GM06990 (cell line): Measurements from ENCODE around the gene CORIN.

Experiments used
- DNase-seq: peaks from one replicate; pipeline ENCODE4 v3.0.0-alpha.2; 2011; ENCODE audit not compliant: insufficient read length; ENCODE audit errors: extremely low read depth
- H3K27me3 ChIP-seq: replicated peaks from 2 replicates; pipeline ENCODE4 v1.6.0; 2011; ENCODE audit warnings: low read length; ENCODE audit not compliant: control insufficient read depth, insufficient read depth
- H3K36me3 ChIP-seq: 2 replicates; pipeline ENCODE4 v1.5.1; 2011; ENCODE audit warnings: low read length; ENCODE audit not compliant: control insufficient read depth, insufficient read depth
- H3K4me3 ChIP-seq: replicated peaks from 2 replicates; pipeline ENCODE4 v1.5.1; 2011; ENCODE audit warnings: low read depth, mild to moderate bottlenecking, control low read depth, low read length
- TF ChIP-seq, protein P1 (sequence below): IDR thresholded peaks from 2 replicates; pipeline ENCODE4 v1.5.1; 2011; ENCODE audit warnings: low read length, control low read depth, mild to moderate bottlenecking, inconsistent platforms; ENCODE audit not compliant: insufficient read depth, poor library complexity, severe bottlenecking

Gene CORIN

GRCh38 chr4:47612116-47613023 lies 225.5 kb downstream of the CORIN start:
- DNase-seq = no peak
- Histone ChIP-seq H3K36me3 (no peaks in the 10 kb centered on the region), H3K27me3 (no peaks in the 10 kb centered on the region), H3K4me3 (no peak overlapping the region)
- TF ChIP-seq, protein P1, sequence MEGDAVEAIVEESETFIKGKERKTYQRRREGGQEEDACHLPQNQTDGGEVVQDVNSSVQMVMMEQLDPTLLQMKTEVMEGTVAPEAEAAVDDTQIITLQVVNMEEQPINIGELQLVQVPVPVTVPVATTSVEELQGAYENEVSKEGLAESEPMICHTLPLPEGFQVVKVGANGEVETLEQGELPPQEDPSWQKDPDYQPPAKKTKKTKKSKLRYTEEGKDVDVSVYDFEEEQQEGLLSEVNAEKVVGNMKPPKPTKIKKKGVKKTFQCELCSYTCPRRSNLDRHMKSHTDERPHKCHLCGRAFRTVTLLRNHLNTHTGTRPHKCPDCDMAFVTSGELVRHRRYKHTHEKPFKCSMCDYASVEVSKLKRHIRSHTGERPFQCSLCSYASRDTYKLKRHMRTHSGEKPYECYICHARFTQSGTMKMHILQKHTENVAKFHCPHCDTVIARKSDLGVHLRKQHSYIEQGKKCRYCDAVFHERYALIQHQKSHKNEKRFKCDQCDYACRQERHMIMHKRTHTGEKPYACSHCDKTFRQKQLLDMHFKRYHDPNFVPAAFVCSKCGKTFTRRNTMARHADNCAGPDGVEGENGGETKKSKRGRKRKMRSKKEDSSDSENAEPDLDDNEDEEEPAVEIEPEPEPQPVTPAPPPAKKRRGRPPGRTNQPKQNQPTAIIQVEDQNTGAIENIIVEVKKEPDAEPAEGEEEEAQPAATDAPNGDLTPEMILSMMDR = no peak

DNA sequence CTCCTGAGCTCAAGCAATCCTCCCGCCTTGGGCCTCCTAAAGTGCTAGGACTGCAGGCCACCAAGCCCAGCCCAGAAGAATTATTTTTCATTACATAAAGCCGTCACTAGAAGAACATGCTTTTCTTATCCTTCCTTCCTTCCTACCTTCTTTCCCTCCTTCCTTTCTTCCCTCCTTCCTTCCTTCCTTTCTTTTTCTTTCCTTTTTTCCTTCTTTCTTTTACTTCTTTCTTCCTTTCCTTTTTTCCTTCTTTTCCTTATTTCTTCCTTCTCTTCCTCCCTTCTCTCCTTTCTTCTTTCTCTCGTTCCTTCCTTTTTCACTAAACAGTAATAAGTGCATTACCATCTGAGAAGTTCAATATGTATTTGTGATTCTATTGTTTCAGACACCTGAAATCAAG lies 231.4 kb downstream of the CORIN start:
- TF ChIP-seq, protein P1 = no peak
- Histone ChIP-seq H3K27me3 (no peaks in the 10 kb centered on the region), H3K36me3 (no peaks in the 10 kb centered on the region), H3K4me3 (no peak overlapping the region)
- no peak for DNase-seq

DNA sequence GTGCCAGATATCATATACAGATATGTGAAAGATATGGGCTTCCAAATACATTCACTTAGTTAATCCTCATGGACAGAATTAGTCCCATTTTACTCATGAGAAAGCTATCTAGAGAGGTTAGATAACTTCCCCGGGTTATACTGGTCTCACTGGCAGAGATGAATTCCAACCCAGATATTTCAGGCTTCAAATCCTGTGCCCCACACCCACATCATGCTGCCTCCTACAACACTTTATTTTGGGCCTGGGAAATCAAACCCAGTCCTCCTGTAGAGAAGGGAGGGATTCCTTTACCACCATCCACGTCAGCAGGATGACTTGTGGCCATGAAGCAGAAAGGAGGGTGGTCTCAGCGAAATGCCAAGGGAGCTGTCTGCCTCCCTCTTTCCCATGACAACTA lies 239.0 kb downstream of the CORIN start:
- TF ChIP-seq, protein P1 = no peak
- Histone ChIP-seq H3K27me3 (no peaks in the 10 kb centered on the region), H3K36me3 (no peaks in the 10 kb centered on the region), H3K4me3 (no peak overlapping the region)
- no peak for DNase-seq

GRCh38 chr4:47598320-47598719 lies 239.5 kb downstream of the CORIN start:
- H3K36me3 ChIP-seq = no peaks in the 10 kb centered on the region
- no peaks in the 10 kb centered on the region for H3K27me3 ChIP-seq
- TF ChIP-seq, protein P1 = no peak
- no peak for DNase-seq
- H3K4me3 ChIP-seq = no peak overlapping the region

DNA sequence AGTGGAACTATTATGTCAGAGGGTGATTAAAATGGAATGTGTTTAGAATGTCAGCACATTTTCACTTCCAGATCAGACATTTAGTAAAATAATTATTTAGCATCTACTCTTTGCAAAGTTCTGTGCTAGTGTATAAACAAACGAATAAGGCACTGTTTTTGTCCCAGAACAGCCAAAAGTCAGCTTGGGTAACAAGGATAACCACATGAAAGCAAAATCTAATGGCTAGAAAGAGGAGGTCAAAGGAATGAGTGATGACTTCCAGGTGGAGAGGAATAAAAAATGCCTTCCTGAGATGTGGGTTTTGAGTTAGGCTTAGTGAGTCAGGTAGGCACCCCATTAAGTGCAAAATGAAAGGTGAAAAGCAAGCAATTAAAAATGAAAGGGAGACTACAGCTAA lies 240.2 kb downstream of the CORIN start:
- no peaks in the 10 kb centered on the region for H3K27me3 ChIP-seq
- TF ChIP-seq, protein P1 = no peak
- H3K36me3 ChIP-seq = no peaks in the 10 kb centered on the region
- H3K4me3 ChIP-seq = no peak overlapping the region
- no peak for DNase-seq
